ENCODE measurements around the gene C11orf21.
"Not testable (repeated sequence)": the region's sequence is repeated elsewhere in the genome, so short reads cannot be mapped to it uniquely, and the experiment has no call there.

Gene C11orf21

GRCh38 chr11:2295971-2296912 is 5.5 kb downstream of the C11orf21 start:
- no peak for DNase-seq

- no peak for DNase-seq
Measured at GRCh38 chr11:2294926-2295290, 6.8 kb downstream of the C11orf21 start.

GRCh38 chr11:2293984-2294925 is 7.5 kb downstream of the C11orf21 start:
- no peak for DNase-seq

- no peak for DNase-seq
Measured at GRCh38 chr11:2293531-2293971, 8.2 kb downstream of the C11orf21 start.

- DNase-seq, result no peak
Measured at GRCh38 chr11:2290351-2290841, 11.3 kb downstream of the C11orf21 start.

- no peak for DNase-seq
Measured at GRCh38 chr11:2289859-2290258, 11.9 kb downstream of the C11orf21 start.

- DNase-seq, result no peak
Measured at GRCh38 chr11:2289350-2289749, 12.4 kb downstream of the C11orf21 start.

GRCh38 chr11:2287091-2287490 is 14.6 kb downstream of the C11orf21 start:
- DNase-seq, result no peak

- DNase-seq, result not testable (repeated sequence)
Measured at GRCh38 chr11:2286350-2286749, 15.4 kb downstream of the C11orf21 start.

- DNase-seq, result no peak
Measured at GRCh38 chr11:2280208-2280607, 21.5 kb downstream of the C11orf21 start.

GRCh38 chr11:2277933-2278523 is 23.7 kb downstream of the C11orf21 start:
- DNase-seq, result no peak

- no peak for DNase-seq
Measured at GRCh38 chr11:2277008-2277346, 24.7 kb downstream of the C11orf21 start.

GRCh38 chr11:2276280-2277007 is 25.3 kb downstream of the C11orf21 start:
- no peak for DNase-seq

- DNase-seq, result no peak
Measured at GRCh38 chr11:2275334-2276279, 26.1 kb downstream of the C11orf21 start.

- no peak for DNase-seq
Measured at GRCh38 chr11:2273771-2274170, 27.9 kb downstream of the C11orf21 start.

- DNase-seq, result no peak
Measured at GRCh38 chr11:2273311-2273710, 28.4 kb downstream of the C11orf21 start.

- DNase-seq, result no peak
Measured at GRCh38 chr11:2272946-2273280, 28.8 kb downstream of the C11orf21 start.

GRCh38 chr11:2272228-2272945 is 29.3 kb downstream of the C11orf21 start:
- DNase-seq, result no peak

GRCh38 chr11:2271327-2272227 is 30.1 kb downstream of the C11orf21 start:
- DNase-seq, result no peak

GRCh38 chr11:2271077-2271326 is 30.7 kb downstream of the C11orf21 start:
- no peak for DNase-seq

Data from SHP77 treated with DMSO at 0.1 percent for 48 hours (cell line).